Adrenal gland (tissue), 5 donors: Measurements from ENCODE around the gene B3GALNT2.

Experiments
- POLR2A ChIP-seq, 2 donors: fragments of 450-650 bp; IDR thresholded peaks; one replicate each; pipeline ENCODE4 v1.6.1; 2017; ENCODE audit warnings: antibody characterized with exemption in 2 of 2, mild to moderate bottlenecking in 2 of 2, moderate library complexity in 1 of 2
- TF ChIP-seq, protein P1 (sequence below), 6 experiments: fragments of 450-650 bp in 4 of 6; fragments of 200-600 bp in 2 of 6; sonication (generic) in 1 of 6; IDR thresholded peaks; 1 replicate in 5 of 6; 2 replicates in 1 of 6; pipeline versions ENCODE4 v1.5.1 to v1.8.0; 2016 to 2021; ENCODE audit warnings: antibody characterized with exemption in 6 of 6, mild to moderate bottlenecking in 2 of 6, moderate library complexity in 1 of 6
- donor health status: DM: no; HTN: no; CAD: no.

- TF ChIP-seq, protein P1, sequence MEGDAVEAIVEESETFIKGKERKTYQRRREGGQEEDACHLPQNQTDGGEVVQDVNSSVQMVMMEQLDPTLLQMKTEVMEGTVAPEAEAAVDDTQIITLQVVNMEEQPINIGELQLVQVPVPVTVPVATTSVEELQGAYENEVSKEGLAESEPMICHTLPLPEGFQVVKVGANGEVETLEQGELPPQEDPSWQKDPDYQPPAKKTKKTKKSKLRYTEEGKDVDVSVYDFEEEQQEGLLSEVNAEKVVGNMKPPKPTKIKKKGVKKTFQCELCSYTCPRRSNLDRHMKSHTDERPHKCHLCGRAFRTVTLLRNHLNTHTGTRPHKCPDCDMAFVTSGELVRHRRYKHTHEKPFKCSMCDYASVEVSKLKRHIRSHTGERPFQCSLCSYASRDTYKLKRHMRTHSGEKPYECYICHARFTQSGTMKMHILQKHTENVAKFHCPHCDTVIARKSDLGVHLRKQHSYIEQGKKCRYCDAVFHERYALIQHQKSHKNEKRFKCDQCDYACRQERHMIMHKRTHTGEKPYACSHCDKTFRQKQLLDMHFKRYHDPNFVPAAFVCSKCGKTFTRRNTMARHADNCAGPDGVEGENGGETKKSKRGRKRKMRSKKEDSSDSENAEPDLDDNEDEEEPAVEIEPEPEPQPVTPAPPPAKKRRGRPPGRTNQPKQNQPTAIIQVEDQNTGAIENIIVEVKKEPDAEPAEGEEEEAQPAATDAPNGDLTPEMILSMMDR (IDR thresholded peaks at IDR 0.05), result no peak
- no peak for TF ChIP-seq POLR2A (IDR thresholded peaks at IDR 0.05)
Observed at GRCh38 chr1:235416662-235417049, 87.6 kb downstream of the B3GALNT2 start.
